ENCODE measurements around the gene TACO1.

- TF ChIP-seq CTCF (IDR thresholded peaks at IDR 0.05), result no peak
- no peak for TF ChIP-seq POLR2A (IDR thresholded peaks at IDR 0.05)
- no peak for TF ChIP-seq POLR2AphosphoS5 (IDR thresholded peaks at IDR 0.05)
These were observed 28.9 kb downstream of the TACO1 start for GRCh38 chr17:63629627-63630026.

Data from suprapubic skin (tissue), 4 donors.